NCI-H2227 treated with DMSO at 0.1 percent for 48 hours (cell line): ENCODE results near the gene CLSTN1.

ENCODE experiments used
- DNase-seq: peaks from one replicate; lab custom pipeline; 2025; lab: John Stamatoyannopoulos, UW

The CLSTN1 gene

GRCh38 chr1:9823943-9824701 lies at the start of gene CLSTN1:
Gene CLSTN1, minus strand, starts transcription at chr1:9823965. Its CDS starts 232 bp downstream, at chr1:9823733.
- DNase-seq, result peak; percentile 82

- DNase-seq, result no peak
Observed at GRCh38 chr1:9873385-9873784, 49.6 kb upstream of the CLSTN1 start.

- DNase-seq, result no peak
Observed at GRCh38 chr1:9872430-9873165, 48.8 kb upstream of the CLSTN1 start.

GRCh38 chr1:9871707-9872425 lies 48.1 kb upstream of the CLSTN1 start:
- no peak for DNase-seq

GRCh38 chr1:9871021-9871420 lies 47.3 kb upstream of the CLSTN1 start:
- DNase-seq, result no peak

- DNase-seq, result no peak
Observed at GRCh38 chr1:9870572-9870971, 46.8 kb upstream of the CLSTN1 start.

- DNase-seq, result no peak
Observed at GRCh38 chr1:9869831-9870251, 46.1 kb upstream of the CLSTN1 start.

GRCh38 chr1:9868244-9868590 lies 44.5 kb upstream of the CLSTN1 start:
- DNase-seq, result no peak

- peak; percentile 51 for DNase-seq
Observed at GRCh38 chr1:9867408-9868243, 43.9 kb upstream of the CLSTN1 start.

- DNase-seq, result no peak
Observed at GRCh38 chr1:9866836-9867235, 43.1 kb upstream of the CLSTN1 start.

- DNase-seq, result no peak
Observed at GRCh38 chr1:9865724-9866123, 42.0 kb upstream of the CLSTN1 start.

GRCh38 chr1:9863371-9863770 lies 39.6 kb upstream of the CLSTN1 start:
- no peak for DNase-seq

GRCh38 chr1:9861360-9861759 lies 37.6 kb upstream of the CLSTN1 start:
- no peak for DNase-seq

- no peak for DNase-seq
Observed at GRCh38 chr1:9860887-9861286, 37.1 kb upstream of the CLSTN1 start.

- no peak for DNase-seq
Observed at GRCh38 chr1:9859281-9860014, 35.7 kb upstream of the CLSTN1 start.

- DNase-seq, result no peak
Observed at GRCh38 chr1:9858293-9859035, 34.7 kb upstream of the CLSTN1 start.

GRCh38 chr1:9855186-9855585 lies 31.4 kb upstream of the CLSTN1 start:
- DNase-seq, result no peak

- DNase-seq, result no peak
Observed at GRCh38 chr1:9853249-9853595, 29.5 kb upstream of the CLSTN1 start.

GRCh38 chr1:9852410-9853248 lies 28.9 kb upstream of the CLSTN1 start:
- no peak for DNase-seq

GRCh38 chr1:9852004-9852403 lies 28.2 kb upstream of the CLSTN1 start:
- DNase-seq, result no peak
